HEK293T (cell line): ENCODE measurements around the gene RAB11FIP3.

ENCODE experiments used
- BHLHE40 ChIP-seq: fragments of 450-650 bp; IDR thresholded peaks from 2 replicates; pipeline ENCODE4 v1.6.1; 2016; ENCODE audit warnings: mild to moderate bottlenecking, moderate library complexity, borderline replicate concordance
- SP1 ChIP-seq: fragments of 450-650 bp; IDR thresholded peaks from 2 replicates; pipeline ENCODE4 v1.6.1; 2017

DNA sequence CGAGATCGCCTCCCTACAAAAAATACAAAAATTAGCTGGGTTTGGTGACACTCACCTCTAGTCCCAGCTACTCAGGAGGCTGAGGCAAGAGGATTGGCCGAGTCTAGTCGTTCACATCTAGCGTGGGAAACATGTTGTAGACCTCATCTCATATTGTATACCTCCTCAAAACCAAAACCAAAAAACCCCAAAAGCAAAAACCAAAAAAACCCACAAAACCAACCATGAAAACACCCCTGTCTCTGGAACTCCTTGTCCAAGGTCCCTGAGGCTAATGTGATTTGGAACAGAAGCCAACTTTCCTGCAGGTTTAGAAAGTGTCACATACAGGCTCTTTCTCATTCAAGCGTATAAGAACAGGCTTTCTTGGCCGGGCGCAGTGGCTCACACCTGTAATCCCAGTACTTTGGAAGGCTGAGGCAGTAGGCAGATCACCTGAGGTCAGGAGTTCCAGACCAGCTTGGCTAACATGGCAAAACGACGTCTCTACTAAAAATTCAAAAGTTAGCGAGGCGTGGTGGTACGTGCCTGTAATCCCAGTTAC, 29.0 kb downstream of the RAB11FIP3 start:
- TF ChIP-seq BHLHE40 (no peak), SP1 (no peak)
